HG03139 (cell line): ENCODE results near the gene CCDC172.

Experiments used
- ATAC-seq: cut with Tn5 transposase; IDR thresholded peaks from one replicate; pipeline ENCODE4 v1.9.1; 2021; ENCODE audit not compliant: unreplicated experiment

Gene CCDC172

GRCh38 chr10:116427671-116428070, 103.4 kb downstream of the CCDC172 start, which contains the start of gene PNLIPRP3:
Gene PNLIPRP3, plus strand, starts transcription at chr10:116427847. Its CDS starts 166 bp downstream, at chr10:116428013.
- no peak for ATAC-seq

- no peak for ATAC-seq
Observed at GRCh38 chr10:116429288-116429977, 105.2 kb downstream of the CCDC172 start.
